ENCODE results near the gene ATF6. TPM values are rescaled to one million over a fixed set of nuclear protein-coding genes. Genes with fewer than 3 reads are reported as not detected.
"Not testable (repeated sequence)": the region's sequence is repeated elsewhere in the genome, so short reads cannot be mapped to it uniquely, and the experiment has no call there.

Gene ATF6
- total RNA-seq, 1 experiment from 2014 or later = 25.9 TPM

DNA sequence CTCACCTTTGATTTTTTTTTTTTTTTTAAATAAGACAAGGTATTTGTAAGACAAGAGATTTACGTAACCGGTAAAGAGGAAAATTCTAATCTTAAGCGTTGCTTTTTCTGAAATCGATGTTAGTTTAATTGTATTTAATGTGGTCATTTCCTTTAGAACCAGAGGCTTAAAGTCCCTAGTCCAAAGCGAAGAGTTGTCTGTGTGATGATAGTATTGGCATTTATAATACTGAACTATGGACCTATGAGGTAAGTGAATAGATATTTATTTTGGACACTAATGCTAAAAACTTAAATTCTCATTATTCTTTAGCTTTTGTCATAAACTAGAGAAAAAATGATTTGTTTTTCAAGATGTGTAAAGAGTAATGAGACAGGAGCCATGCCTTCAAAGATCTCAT lies 54.8 kb downstream of the ATF6 start:
- Histone ChIP-seq H3K4me1 (no peaks in the 10 kb centered on the region), H3K27ac (no peak overlapping the region), H3K27me3 (no peaks in the 10 kb centered on the region), H3K36me3 (peaks cover 30% of the 10 kb centered on the region), H3K9me3 (replicated peaks) (no peaks in the 10 kb centered on the region), H3K4me3 (no peak overlapping the region)
- DNase-seq = no peak

DNA sequence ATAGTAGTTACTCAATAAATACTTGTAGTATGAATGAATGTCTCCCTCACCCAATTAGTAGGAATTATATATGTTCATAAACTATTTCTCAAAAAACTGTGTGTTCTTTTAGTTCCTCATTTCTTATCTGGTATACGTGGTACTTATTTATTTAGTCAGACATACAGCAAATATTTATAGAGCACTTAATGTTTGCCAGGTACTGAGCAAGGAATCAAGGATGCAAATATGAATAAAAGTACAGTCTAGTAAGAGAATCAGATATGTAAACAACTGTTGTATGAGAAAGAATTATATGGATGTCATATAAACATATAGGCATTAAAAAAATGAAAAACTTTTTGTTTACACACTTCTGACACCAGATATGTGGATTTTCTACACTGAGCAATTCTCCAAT lies 58.5 kb downstream of the ATF6 start:
- Histone ChIP-seq H3K27me3 (no peaks in the 10 kb centered on the region), H3K4me1 (no peaks in the 10 kb centered on the region), H3K27ac (no peak overlapping the region), H3K9me3 (replicated peaks) (no peaks in the 10 kb centered on the region), H3K36me3 (peaks cover 17% of the 10 kb centered on the region), H3K4me3 (no peak overlapping the region)
- no peak for DNase-seq

DNA sequence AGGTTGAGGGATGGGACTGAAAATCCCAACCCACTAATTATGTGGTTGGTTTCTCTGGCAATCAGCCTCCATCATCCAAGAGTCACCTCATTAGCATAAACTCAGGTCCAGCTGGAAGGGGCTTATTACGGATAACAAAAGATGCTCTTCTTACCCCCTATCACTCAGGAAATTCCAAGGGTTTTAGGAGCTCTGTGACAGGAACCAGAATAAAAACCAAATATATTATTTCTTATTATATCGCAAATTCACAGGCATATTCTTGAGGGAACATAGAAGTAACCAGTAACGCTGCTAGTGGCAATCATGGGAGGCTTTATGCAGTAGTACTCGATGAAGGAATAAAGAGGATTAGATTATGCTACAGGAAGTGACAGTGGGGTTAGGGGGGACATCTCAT lies 59.7 kb downstream of the ATF6 start:
- Histone ChIP-seq H3K27ac (no peak overlapping the region), H3K4me1 (no peaks in the 10 kb centered on the region), H3K9me3 (replicated peaks) (no peaks in the 10 kb centered on the region), H3K4me3 (no peak overlapping the region), H3K27me3 (no peaks in the 10 kb centered on the region), H3K36me3 (peaks cover 17% of the 10 kb centered on the region)
- no peak for DNase-seq

DNA sequence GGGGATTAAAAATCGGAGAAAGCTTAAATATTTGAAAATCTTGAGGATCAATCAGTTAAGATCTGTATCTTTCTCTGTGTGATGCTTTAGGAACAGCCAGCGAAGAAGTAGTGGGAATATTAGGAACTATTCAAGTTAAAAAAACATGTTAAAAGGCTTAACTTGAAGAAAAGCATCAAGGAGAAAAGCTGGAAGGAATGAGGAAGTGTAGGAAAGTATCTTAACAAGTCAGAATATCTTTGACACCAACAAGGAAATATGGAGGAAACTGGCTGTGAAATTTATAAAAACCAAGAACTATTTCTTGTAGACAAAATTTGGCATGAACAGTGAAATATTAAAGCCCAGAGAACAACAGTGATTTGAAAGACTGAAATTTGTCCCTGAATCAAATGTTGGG lies 60.4 kb downstream of the ATF6 start:
- Histone ChIP-seq H3K4me1 (no peaks in the 10 kb centered on the region), H3K4me3 (no peak overlapping the region), H3K27ac (no peak overlapping the region), H3K27me3 (no peaks in the 10 kb centered on the region), H3K9me3 (replicated peaks) (no peaks in the 10 kb centered on the region), H3K36me3 (peaks cover 10% of the 10 kb centered on the region)
- DNase-seq = no peak

DNA sequence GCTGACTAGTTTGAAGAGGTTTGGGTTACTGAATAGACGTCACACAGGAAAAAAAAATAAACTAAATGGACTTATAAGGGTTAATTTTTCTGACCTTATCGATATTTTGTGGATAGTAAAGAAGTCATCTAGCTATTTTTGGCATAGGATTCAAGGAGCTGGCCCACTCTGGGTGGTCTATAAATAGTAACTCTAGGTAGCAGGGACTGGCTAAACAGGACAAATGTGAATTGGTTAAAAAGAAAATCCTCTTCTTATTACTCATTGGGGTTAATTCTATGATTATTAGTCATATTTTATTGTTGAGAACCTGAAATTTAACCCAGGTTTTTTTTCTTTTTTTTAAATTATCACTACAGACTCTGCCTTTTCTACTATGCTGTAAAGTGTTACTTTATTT lies 61.7 kb downstream of the ATF6 start:
- H3K9me3 ChIP-seq (replicated peaks) = no peaks in the 10 kb centered on the region
- no peak for DNase-seq
- H3K4me3 ChIP-seq = no peak overlapping the region
- H3K27ac ChIP-seq = no peak overlapping the region
- no peaks in the 10 kb centered on the region for H3K4me1 ChIP-seq
- no peaks in the 10 kb centered on the region for H3K27me3 ChIP-seq
- H3K36me3 ChIP-seq = peaks cover 7% of the 10 kb centered on the region; the same call in 1 of the 2 replicates

DNA sequence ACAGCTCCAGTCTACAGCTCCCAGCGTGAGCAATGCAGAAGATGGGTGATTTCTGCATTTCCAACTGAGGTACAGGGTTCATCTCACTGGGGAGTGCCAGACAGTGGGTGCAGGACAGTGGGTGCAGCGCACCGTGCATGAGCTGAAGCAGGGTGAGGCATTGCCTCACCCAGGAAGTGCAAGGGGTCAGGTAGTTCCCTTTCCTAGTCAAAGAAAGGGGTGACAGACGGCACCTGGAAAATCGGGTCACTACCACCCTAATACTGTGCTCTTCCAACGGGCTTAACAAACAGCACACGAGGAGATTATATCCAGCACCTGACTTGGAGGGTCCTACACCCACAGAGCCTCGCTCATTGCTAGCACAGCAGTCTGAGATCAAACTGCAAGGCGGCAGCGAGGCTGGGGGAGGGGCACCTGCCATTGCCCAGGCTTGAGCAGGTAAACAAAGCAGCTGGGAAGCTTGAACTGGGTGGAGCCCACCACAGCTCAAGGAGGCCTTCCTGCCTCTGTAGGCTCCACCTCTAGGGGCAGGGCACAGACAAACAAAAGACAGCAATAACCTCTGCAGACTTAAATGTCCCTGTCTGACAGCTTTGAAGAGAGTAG lies 66.3 kb downstream of the ATF6 start:
- H3K4me3 ChIP-seq, H3K36me3 ChIP-seq, H3K27me3 ChIP-seq, H3K27ac ChIP-seq, DNase-seq, H3K4me1 ChIP-seq: not testable (repeated sequence)
- H3K9me3 ChIP-seq (replicated peaks) = peaks cover 10% of the 10 kb centered on the region

DNA sequence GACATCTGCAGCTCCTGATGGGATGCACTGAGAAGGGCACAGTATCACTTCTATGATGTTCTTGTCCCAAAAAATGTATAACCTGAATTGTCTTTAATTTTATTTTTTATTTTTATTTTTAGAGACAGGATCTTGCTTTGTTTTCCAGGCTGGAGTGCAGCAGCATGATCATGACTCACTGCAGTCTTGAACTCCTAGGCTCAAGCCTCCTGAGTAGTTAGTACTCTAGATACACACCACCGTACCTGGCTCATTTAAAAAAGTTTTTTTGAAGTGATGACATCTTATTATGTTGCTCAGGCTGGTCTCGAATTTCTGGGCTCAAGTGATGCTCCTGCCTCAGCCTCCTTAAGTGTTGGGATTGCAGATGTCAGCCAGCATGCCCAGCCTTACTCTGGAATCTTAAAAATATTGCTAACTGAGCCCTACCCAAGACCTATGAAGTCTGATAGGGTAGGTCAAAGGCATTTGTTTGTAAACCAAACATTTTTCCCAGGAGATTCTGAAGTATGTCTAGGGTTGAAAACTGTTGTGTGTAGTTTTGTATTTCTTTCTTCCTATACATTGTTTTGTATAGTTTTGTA lies 68.9 kb downstream of the ATF6 start:
- H3K4me3 ChIP-seq = no peak overlapping the region
- no peak for DNase-seq
- peaks cover 10% of the 10 kb centered on the region for H3K9me3 ChIP-seq (replicated peaks)
- H3K27me3 ChIP-seq = no peaks in the 10 kb centered on the region
- no peaks in the 10 kb centered on the region; the same call in none of the 2 replicates for H3K36me3 ChIP-seq
- no peaks in the 10 kb centered on the region for H3K4me1 ChIP-seq
- no peak overlapping the region for H3K27ac ChIP-seq

DNA sequence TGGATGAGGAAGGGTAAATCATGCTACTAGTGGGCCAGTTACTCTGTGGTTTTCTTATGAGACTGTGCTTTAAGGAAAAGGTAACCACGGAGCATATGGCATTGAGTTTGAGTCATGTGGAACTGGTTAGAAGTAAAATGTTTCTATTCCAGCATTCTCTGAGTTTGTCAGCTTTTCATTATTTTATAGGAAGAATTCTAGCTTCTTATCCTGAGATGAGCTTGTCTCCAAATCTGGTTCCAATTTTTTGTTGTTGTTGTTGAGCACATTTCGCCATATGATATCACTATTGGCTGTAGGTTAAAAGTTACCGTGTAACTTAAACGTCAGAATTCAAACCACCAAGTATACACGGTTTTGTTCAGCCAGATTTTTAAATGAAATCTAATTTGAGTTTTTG lies 69.9 kb downstream of the ATF6 start:
- peak in 1 of 2 experiments; percentile 5 for DNase-seq
- Histone ChIP-seq H3K4me3 (no peak overlapping the region), H3K36me3 (no peaks in the 10 kb centered on the region; the same call in none of the 2 replicates), H3K4me1 (no peaks in the 10 kb centered on the region), H3K27ac (no peak overlapping the region), H3K9me3 (replicated peaks) (peaks cover 10% of the 10 kb centered on the region), H3K27me3 (no peaks in the 10 kb centered on the region)

DNA sequence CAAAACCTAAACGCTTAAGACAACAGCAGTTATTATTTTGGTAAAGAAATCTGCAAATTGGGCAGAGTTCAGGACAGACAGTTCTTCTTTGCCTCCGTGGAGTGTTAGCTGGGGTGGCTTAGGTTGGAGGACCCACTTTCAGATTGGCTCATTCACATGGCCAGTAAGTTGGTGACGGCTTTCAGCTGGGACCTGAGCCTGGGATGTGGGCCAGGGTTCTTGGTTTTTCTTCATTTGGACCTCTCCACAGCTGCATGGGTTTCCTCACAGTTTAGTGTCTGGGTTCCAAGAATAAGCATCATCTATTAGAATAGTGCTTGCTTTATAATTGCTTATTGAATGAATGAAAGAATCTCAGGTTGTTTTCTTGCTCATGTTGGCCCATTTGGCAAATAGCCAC lies 72.2 kb downstream of the ATF6 start:
- no peak for DNase-seq
- Histone ChIP-seq H3K4me3 (no peak overlapping the region), H3K27me3 (no peaks in the 10 kb centered on the region), H3K36me3 (peaks cover 8% of the 10 kb centered on the region), H3K27ac (no peak overlapping the region), H3K9me3 (replicated peaks) (peaks cover 9% of the 10 kb centered on the region), H3K4me1 (no peaks in the 10 kb centered on the region)

DNA sequence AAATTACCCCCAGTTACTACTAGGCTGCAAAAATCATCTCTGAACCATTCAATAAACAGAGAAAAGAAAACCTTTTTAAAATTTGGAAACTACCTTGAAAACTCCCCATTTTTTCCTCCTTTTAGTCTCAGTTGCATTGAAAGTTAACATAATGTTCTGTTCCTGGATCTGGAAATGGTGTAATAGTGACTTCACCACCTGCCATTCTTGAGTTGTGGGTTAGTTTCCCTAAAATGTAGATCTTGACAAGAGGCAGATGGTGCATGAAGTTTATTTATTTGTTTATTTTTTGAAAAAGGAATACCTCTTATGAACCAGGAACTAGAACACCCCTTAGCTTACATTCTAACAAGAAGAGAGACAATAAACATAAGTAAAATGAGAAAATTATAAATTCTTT lies 72.8 kb downstream of the ATF6 start:
- Histone ChIP-seq H3K4me3 (no peak overlapping the region), H3K4me1 (no peaks in the 10 kb centered on the region), H3K36me3 (peaks cover 8% of the 10 kb centered on the region), H3K27me3 (no peaks in the 10 kb centered on the region), H3K9me3 (replicated peaks) (peaks cover 4% of the 10 kb centered on the region), H3K27ac (no peak overlapping the region)
- no peak for DNase-seq

DNA sequence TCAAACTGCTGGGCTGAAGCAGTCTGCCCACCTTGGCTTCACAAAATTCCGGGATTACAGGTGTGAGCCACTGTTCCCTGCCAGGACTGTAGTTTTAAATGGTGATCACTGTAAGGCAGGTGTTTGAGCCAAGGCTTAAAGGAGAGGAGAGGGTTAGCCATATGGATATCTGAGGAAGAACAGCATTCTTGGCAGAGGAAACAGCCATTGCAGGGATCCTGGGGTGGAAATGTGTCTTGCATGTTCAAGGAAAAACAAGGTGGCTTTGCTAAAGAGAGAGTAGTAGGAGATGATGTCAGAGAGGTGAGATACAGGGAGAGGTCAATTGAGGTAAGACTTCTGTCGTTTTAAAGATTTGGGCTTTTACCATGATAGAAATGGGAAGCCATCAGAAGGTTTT lies 73.5 kb downstream of the ATF6 start:
- H3K36me3 ChIP-seq = peaks cover 8% of the 10 kb centered on the region
- no peaks in the 10 kb centered on the region for H3K27me3 ChIP-seq
- DNase-seq = no peak
- no peaks in the 10 kb centered on the region for H3K9me3 ChIP-seq (replicated peaks)
- H3K27ac ChIP-seq = no peak overlapping the region
- no peaks in the 10 kb centered on the region for H3K4me1 ChIP-seq
- H3K4me3 ChIP-seq = no peak overlapping the region

DNA sequence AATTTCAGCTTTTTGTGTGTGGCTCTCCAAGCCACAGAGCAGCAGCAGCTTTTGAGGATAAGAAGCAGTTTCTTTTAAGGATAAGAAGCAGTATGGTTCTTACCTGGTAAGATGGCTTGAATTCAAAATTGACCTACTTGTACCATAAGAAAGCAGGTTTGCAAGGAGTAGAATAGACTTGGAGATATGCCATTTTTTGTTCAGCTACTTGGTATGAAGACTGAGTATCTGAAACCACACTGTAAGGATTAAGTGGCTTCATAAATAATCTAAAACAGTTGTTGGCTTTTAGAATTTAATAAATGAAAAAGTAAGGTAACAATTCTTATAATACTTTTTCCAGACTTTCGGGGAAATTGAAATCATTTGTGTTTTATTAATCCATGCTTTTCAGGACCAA lies 74.2 kb downstream of the ATF6 start:
- DNase-seq = no peak
- Histone ChIP-seq H3K36me3 (peaks cover 8% of the 10 kb centered on the region), H3K9me3 (replicated peaks) (no peaks in the 10 kb centered on the region), H3K4me1 (no peaks in the 10 kb centered on the region), H3K4me3 (no peak overlapping the region), H3K27ac (no peak overlapping the region), H3K27me3 (no peaks in the 10 kb centered on the region)

DNA sequence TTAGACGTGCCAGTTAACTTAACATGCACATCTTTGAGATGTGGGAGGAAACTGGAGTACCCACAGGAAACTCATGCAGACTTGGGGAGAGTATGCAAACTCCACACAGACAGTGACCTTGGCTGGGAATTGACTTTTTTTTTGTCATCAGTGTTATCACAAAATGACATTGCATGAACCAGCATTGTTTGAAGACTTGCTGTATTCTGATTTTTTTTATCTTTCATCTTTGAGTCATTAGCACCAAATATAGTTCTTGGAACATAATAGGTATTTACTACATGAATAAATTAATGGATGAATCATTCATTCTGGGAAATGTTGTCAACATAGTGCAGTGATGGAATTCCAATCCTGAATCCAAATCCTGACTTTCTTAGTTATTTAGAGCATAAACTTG lies 77.0 kb downstream of the ATF6 start:
- no peak overlapping the region for H3K27ac ChIP-seq
- no peak for DNase-seq

DNA sequence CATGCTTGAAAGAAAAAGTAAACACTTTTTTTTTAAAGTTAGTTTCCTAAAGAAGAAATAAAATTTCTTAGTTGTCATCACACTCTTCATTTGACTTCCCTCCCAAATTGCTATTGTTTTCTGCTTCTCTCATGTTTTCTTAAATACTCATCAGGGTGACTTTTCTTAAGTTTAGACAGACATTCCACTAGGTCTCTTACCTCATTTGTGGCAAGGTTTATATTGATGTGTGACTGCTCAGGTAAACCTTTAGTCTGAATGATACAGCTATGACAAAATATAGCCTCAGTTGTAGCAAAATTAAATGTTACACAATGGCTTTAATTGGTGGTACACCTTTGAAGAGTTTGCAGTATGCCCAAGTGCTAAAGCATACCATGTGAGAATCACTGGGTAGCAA lies 78.6 kb downstream of the ATF6 start:
- Histone ChIP-seq H3K9me3 (replicated peaks) (no peaks in the 10 kb centered on the region), H3K27me3 (no peaks in the 10 kb centered on the region), H3K36me3 (peaks cover 19% of the 10 kb centered on the region), H3K4me1 (no peaks in the 10 kb centered on the region), H3K27ac (no peak overlapping the region), H3K4me3 (no peak overlapping the region)
- no peak for DNase-seq

More for the DNA sequence above, 77.0 kb downstream of the ATF6 start:
- Histone ChIP-seq H3K27me3 (no peaks in the 10 kb centered on the region), H3K9me3 (replicated peaks) (no peaks in the 10 kb centered on the region), H3K4me3 (no peak overlapping the region), H3K36me3 (peaks cover 19% of the 10 kb centered on the region), H3K4me1 (no peaks in the 10 kb centered on the region)

DNA sequence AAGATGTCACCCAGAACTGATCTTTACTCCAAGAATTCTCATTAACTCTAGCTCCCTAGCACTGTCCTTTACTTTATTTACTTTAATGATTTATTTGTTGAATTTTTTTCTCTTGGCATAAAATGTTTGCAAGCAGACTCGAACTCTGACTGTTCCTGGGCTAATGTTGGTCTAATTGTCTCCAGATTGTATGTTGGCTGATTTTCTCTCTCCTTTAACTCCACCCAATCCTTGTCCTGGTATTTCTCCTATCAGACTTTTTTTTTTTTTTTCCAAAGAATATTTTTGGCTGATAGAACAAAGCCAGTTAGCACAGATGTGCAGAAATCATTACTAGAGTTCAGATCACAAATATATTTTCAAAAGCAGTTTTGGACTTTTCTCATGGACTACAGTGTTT lies 82.6 kb downstream of the ATF6 start:
- no peaks in the 10 kb centered on the region for H3K27me3 ChIP-seq
- H3K27ac ChIP-seq = no peak overlapping the region

DNA sequence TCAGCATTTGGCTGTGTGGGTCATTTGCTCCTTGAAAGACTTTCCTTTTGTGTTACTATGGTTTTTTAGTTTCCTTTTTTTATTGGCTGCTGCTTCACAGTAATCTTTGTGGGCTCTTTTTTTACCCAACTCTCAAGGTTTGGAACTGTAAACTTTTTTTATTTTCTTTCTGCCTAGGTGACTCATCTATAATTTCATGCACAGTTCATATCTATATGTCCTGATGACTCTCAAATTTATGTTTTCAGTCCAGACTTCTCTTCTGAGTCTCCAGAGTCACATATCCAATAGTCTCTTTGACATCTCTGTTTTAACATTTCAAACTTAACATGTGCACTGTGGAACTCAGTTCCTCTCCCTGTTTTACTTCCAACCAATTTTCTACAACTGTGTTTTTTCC lies 83.4 kb downstream of the ATF6 start:
- no peaks in the 10 kb centered on the region for H3K4me1 ChIP-seq
- H3K27me3 ChIP-seq = no peaks in the 10 kb centered on the region
- no peak overlapping the region for H3K27ac ChIP-seq
- H3K4me3 ChIP-seq = no peak overlapping the region
- no peak for DNase-seq
- H3K9me3 ChIP-seq (replicated peaks) = no peaks in the 10 kb centered on the region
- H3K36me3 ChIP-seq = peaks cover 22% of the 10 kb centered on the region

More for the DNA sequence above, 82.6 kb downstream of the ATF6 start:
- Histone ChIP-seq H3K4me3 (no peak overlapping the region), H3K36me3 (peaks cover 15% of the 10 kb centered on the region), H3K9me3 (replicated peaks) (no peaks in the 10 kb centered on the region), H3K4me1 (no peaks in the 10 kb centered on the region)
- DNase-seq = no peak
